ENCODE results near the gene DDX41. TPM values are rescaled to one million over a fixed set of nuclear protein-coding genes. Genes with fewer than 3 reads are reported as not detected.

The DDX41 gene
- total RNA-seq, 1 experiment from 2014 or later = 133 TPM

- no peak overlapping the region for H3K4me3 Mint-ChIP-seq
- H3K9me3 Mint-ChIP-seq = no peaks in the 10 kb centered on the region; a peak in 1 of 5 replicates
- no peak overlapping the region for H2BK5ac ChIP-seq (ENCODE audit: insufficient read length, low read length)
- no peak overlapping the region for H2AFZ ChIP-seq (ENCODE audit: low read length)
- no peaks in the 10 kb centered on the region for H3K9me3 ChIP-seq (ENCODE audit: control insufficient read depth, low read depth, low read length)
- H4K20me1 ChIP-seq (ENCODE audit: control insufficient read depth, insufficient read depth, insufficient read length) = no peaks in the 10 kb centered on the region
- peaks cover 40 to 73% (median 68%) of the 10 kb centered on the region in 3 experiments for H3K36me3 Mint-ChIP-seq (ENCODE audit: insufficient read depth in 1 of 3, low read depth in 3 of 3)
- no peak overlapping the region for H2AK5ac ChIP-seq (ENCODE audit: insufficient read length, low read length)
- H4K91ac ChIP-seq (ENCODE audit: insufficient read length, low read depth, low read length) = no peak overlapping the region
- no peaks in the 10 kb centered on the region for H3K27me3 ChIP-seq (ENCODE audit: insufficient read depth, low read length)
- no peak overlapping the region for H3K9ac ChIP-seq (ENCODE audit: extremely low read depth, insufficient read length, low read length)
- no peak overlapping the region for H3K27ac ChIP-seq (ENCODE audit: insufficient read length, low read depth, low read length)
- H3K4me1 Mint-ChIP-seq = peaks cover 17 to 39% of the 10 kb centered on the region in 2 experiments
- no peak overlapping the region for H3K4me2 ChIP-seq (ENCODE audit: insufficient read depth, insufficient read length, low read length)
- H3K14ac ChIP-seq (ENCODE audit: insufficient read depth, low read length) = no peak overlapping the region
- H3K18ac ChIP-seq (ENCODE audit: insufficient read length, low read depth, low read length) = no peak overlapping the region
- no peak overlapping the region for H4K5ac ChIP-seq (ENCODE audit: insufficient read length, low read depth, low read length)
- H3K56ac ChIP-seq (ENCODE audit: insufficient read length, low read depth, low read length) = no peak overlapping the region
- H3K79me1 ChIP-seq (ENCODE audit: insufficient read depth, low read depth, low read length, poor library complexity, severe bottlenecking) = no peaks in the 10 kb centered on the region
- no peak for DNase-seq
- H3T11ph ChIP-seq (ENCODE audit: low read length) = no peak overlapping the region
- no peak overlapping the region for H2BK120ac ChIP-seq (ENCODE audit: low read depth, low read length, poor library complexity, severe bottlenecking)
- no peak overlapping the region for H3K4ac ChIP-seq (ENCODE audit: low read depth, low read length)
- TF ChIP-seq CTCF (conservative IDR thresholded peaks at IDR 0.05) = no peak
- H3K4me1 ChIP-seq (ENCODE audit: insufficient read depth, low read length) = peaks cover 4% of the 10 kb centered on the region; the same call in 1 of the 2 replicates
- no peak overlapping the region for H2BK20ac ChIP-seq (ENCODE audit: low read depth, low read length, poor library complexity, severe bottlenecking)
- H3K27me3 Mint-ChIP-seq (ENCODE audit: low read depth) = no peaks in the 10 kb centered on the region
- H3K79me2 ChIP-seq (ENCODE audit: insufficient read depth, low read length) = no peaks in the 10 kb centered on the region
- H3K23me2 ChIP-seq (ENCODE audit: insufficient read length, low read depth, low read length, poor library complexity, severe bottlenecking) = no peaks in the 10 kb centered on the region
- H3K23ac ChIP-seq (ENCODE audit: insufficient read length, low read depth, low read length) = no peak overlapping the region
- no CpG with 5 or more reads among the region's 16 CpGs for WGBS (ENCODE audit: extremely low coverage, insufficient read length, low lambda C conversion rate)
- H2BK12ac ChIP-seq (ENCODE audit: insufficient read length, low read depth, low read length) = no peak overlapping the region
- no peak overlapping the region for H2BK15ac ChIP-seq (ENCODE audit: low read depth, low read length)
- H4K8ac ChIP-seq (replicated peaks; ENCODE audit: insufficient read length, low read depth, low read length) = no peak overlapping the region
- peak overlapping the region in 2 of 3 experiments; percentile 74 to 87; a peak in 2 of 7 replicates for H3K27ac Mint-ChIP-seq
These were observed 25.8 kb downstream of the DDX41 start for GRCh38 chr5:177490992-177491391.

Data from H9 (cell line).